Measurements from ENCODE around the gene PSME2. TPM values are rescaled to one million over a fixed set of nuclear protein-coding genes. Genes with fewer than 3 reads are reported as not detected.

The PSME2 gene
- total and polyA plus RNA-seq, 2 of the 13 experiments (the other 11 are each of a cell fraction or from before 2014, with no cell fraction given) = 332 to 716 TPM

DNA sequence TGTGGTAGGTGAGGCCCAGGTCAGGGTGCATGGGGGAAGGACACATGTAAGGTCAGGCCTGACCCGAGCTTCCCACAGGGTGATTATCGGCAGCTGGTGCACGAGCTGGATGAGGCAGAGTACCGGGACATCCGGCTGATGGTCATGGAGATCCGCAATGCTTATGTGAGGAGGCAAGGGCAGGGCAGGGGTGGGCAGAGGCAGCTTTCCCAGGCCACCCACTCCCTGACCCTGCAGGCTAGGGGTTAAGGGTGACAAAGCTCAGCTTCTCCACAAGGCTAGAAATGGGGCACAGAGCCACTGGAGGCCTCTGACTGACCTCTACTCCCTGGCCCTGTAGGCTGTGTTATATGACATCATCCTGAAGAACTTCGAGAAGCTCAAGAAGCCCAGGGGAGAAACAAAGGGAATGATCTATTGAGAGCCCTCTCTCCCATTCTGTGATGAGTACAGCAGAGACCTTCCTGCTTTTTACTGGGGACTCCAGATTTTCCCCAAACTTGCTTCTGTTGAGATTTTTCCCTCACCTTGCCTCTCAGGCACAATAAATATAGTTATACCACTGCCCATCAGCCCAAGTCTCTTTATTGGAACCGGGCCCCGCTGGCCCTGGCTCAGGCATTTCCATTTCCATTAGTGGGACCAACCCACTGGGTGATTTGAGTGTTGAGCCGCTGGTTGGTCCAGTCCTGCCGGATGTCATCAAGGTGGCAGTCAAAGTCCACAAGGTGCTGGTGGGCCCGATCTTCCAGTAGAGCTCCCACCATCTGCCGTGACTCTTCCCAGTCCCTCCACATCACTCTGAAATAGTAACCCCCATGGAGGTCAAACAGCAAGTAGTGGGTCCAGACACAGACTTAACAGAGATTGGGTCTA is 7.8 kb downstream of the PSME2 start (continued):
- TF ChIP-seq ZNF567 (CRISPR knock-in tag; IDR thresholded peaks at IDR 0.05; ENCODE audit: borderline replicate concordance) (no peak), PAF1 (CRISPR knock-in tag; IDR thresholded peaks at IDR 0.05) (no peak), JDP2 (CRISPR knock-in tag; IDR thresholded peaks at IDR 0.05; ENCODE audit: borderline replicate concordance) (no peak), ZNF879 (CRISPR knock-in tag; IDR thresholded peaks at IDR 0.05) (no peak), XBP1 (CRISPR knock-in tag; IDR thresholded peaks at IDR 0.05) (no peak), ZNF484 (CRISPR knock-in tag; IDR thresholded peaks at IDR 0.05; ENCODE audit: borderline replicate concordance, low read depth) (no peak), TARDBP (CRISPR knock-in tag; IDR thresholded peaks at IDR 0.05) (no peak), NFIC (IDR thresholded peaks at IDR 0.05; ENCODE audit: low read length) (no peak), KAT2B (IDR thresholded peaks at IDR 0.05; ENCODE audit: borderline replicate concordance, low read depth, low read length) (no peak)
- TF ChIP-seq, protein P1, sequence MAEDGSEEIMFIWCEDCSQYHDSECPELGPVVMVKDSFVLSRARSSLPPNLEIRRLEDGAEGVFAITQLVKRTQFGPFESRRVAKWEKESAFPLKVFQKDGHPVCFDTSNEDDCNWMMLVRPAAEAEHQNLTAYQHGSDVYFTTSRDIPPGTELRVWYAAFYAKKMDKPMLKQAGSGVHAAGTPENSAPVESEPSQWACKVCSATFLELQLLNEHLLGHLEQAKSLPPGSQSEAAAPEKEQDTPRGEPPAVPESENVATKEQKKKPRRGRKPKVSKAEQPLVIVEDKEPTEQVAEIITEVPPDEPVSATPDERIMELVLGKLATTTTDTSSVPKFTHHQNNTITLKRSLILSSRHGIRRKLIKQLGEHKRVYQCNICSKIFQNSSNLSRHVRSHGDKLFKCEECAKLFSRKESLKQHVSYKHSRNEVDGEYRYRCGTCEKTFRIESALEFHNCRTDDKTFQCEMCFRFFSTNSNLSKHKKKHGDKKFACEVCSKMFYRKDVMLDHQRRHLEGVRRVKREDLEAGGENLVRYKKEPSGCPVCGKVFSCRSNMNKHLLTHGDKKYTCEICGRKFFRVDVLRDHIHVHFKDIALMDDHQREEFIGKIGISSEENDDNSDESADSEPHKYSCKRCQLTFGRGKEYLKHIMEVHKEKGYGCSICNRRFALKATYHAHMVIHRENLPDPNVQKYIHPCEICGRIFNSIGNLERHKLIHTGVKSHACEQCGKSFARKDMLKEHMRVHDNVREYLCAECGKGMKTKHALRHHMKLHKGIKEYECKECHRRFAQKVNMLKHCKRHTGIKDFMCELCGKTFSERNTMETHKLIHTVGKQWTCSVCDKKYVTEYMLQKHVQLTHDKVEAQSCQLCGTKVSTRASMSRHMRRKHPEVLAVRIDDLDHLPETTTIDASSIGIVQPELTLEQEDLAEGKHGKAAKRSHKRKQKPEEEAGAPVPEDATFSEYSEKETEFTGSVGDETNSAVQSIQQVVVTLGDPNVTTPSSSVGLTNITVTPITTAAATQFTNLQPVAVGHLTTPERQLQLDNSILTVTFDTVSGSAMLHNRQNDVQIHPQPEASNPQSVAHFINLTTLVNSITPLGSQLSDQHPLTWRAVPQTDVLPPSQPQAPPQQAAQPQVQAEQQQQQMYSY (CRISPR knock-in tag; IDR thresholded peaks at IDR 0.05) = no peak
- TF ChIP-seq, protein P2, sequence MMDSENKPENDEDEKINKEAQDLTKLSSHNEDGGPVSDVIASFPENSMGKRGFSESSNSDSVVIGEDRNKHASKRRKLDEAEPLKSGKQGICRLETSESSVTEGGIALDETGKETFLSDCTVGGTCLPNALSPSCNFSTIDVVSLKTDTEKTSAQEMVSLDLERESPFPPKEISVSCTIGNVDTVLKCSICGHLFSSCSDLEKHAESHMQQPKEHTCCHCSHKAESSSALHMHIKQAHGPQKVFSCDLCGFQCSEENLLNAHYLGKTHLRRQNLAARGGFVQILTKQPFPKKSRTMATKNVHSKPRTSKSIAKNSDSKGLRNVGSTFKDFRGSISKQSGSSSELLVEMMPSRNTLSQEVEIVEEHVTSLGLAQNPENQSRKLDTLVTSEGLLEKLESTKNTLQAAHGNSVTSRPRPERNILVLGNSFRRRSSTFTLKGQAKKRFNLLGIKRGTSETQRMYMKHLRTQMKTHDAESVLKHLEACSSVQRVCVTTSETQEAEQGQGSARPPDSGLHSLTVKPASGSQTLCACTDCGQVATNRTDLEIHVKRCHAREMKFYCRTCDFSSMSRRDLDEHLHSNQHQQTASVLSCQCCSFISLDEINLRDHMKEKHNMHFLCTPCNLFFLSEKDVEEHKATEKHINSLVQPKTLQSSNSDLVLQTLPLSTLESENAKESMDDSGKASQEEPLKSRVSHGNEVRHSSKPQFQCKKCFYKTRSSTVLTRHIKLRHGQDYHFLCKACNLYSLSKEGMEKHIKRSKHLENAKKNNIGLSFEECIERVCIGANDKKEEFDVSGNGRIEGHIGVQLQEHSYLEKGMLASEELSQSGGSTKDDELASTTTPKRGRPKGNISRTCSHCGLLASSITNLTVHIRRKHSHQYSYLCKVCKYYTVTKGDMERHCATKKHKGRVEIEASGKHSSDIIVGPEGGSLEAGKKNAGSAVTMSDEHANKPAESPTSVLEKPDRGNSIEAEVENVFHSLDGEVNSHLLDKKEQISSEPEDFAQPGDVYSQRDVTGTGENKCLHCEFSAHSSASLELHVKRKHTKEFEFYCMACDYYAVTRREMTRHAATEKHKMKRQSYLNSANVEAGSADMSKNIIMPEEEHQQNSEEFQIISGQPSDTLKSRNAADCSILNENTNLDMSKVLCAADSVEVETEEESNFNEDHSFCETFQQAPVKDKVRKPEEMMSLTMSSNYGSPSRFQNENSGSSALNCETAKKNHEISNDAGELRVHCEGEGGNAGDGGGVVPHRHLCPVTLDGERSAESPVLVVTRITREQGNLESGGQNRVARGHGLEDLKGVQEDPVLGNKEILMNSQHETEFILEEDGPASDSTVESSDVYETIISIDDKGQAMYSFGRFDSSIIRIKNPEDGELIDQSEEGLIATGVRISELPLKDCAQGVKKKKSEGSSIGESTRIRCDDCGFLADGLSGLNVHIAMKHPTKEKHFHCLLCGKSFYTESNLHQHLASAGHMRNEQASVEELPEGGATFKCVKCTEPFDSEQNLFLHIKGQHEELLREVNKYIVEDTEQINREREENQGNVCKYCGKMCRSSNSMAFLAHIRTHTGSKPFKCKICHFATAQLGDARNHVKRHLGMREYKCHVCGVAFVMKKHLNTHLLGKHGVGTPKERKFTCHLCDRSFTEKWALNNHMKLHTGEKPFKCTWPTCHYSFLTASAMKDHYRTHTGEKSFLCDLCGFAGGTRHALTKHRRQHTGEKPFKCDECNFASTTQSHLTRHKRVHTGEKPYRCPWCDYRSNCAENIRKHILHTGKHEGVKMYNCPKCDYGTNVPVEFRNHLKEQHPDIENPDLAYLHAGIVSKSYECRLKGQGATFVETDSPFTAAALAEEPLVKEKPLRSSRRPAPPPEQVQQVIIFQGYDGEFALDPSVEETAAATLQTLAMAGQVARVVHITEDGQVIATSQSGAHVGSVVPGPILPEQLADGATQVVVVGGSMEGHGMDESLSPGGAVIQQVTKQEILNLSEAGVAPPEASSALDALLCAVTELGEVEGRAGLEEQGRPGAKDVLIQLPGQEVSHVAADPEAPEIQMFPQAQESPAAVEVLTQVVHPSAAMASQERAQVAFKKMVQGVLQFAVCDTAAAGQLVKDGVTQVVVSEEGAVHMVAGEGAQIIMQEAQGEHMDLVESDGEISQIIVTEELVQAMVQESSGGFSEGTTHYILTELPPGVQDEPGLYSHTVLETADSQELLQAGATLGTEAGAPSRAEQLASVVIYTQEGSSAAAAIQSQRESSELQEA (CRISPR knock-in tag; IDR thresholded peaks at IDR 0.05; ENCODE audit: not compliant biosample characterization) = no peak
- TF ChIP-seq, protein P3, sequence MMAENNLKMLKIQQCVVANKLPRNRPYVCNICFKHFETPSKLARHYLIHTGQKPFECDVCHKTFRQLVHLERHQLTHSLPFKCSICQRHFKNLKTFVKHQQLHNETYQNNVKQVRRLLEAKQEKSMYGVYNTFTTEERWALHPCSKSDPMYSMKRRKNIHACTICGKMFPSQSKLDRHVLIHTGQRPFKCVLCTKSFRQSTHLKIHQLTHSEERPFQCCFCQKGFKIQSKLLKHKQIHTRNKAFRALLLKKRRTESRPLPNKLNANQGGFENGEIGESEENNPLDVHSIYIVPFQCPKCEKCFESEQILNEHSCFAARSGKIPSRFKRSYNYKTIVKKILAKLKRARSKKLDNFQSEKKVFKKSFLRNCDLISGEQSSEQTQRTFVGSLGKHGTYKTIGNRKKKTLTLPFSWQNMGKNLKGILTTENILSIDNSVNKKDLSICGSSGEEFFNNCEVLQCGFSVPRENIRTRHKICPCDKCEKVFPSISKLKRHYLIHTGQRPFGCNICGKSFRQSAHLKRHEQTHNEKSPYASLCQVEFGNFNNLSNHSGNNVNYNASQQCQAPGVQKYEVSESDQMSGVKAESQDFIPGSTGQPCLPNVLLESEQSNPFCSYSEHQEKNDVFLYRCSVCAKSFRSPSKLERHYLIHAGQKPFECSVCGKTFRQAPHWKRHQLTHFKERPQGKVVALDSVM (CRISPR knock-in tag; IDR thresholded peaks at IDR 0.05) = no peak
